ENCODE measurements around the gene POC1A. TPM values are rescaled to one million over a fixed set of nuclear protein-coding genes. Genes with fewer than 3 reads are reported as not detected.

Gene POC1A
- polyA plus RNA-seq = 0.96 and 1.3 TPM in 2 replicates
- polyA minus RNA-seq = 0.73 and 1.0 TPM in 2 replicates

- H3K36me3 ChIP-seq (ENCODE audit: insufficient read depth, low read length) = no peaks in the 10 kb centered on the region
- no peaks in the 10 kb centered on the region for H3K27me3 ChIP-seq (ENCODE audit: insufficient read depth, low read depth, low read length)
- H3K9ac ChIP-seq (ENCODE audit: low read length) = peak within 1 kb of the TSS; percentile 72
- peak within 1 kb of the TSS; percentile 21 for H3K4me2 ChIP-seq (ENCODE audit: low read length)
- no peaks in the 10 kb centered on the region for H3K9me2 ChIP-seq (ENCODE audit: insufficient read depth, low read length)
- peak within 1 kb of the TSS; percentile 67 for H3K27ac ChIP-seq (ENCODE audit: low read length)
- no peaks in the 10 kb centered on the region for H3K9me3 ChIP-seq (ENCODE audit: low read length)
- H4K20me1 ChIP-seq (ENCODE audit: insufficient read depth) = no peaks in the 10 kb centered on the region
- H3K79me2 ChIP-seq (replicated peaks; ENCODE audit: insufficient read depth, low read length) = no peaks in the 10 kb centered on the region
- peak within 1 kb of the TSS; percentile 73 for H2AFZ ChIP-seq (ENCODE audit: low read depth, low read length)
- peak within 1 kb of the TSS; percentile 87 for H3K4me3 ChIP-seq (ENCODE audit: low read length)
- no peaks in the 10 kb centered on the region for H3F3A ChIP-seq (ENCODE audit: insufficient read depth, low read length, poor library complexity, severe bottlenecking)
- TF ChIP-seq TAF1 (IDR thresholded peaks at IDR 0.05; ENCODE audit: low read depth) = peak; percentile 40
- TF ChIP-seq, protein P1, sequence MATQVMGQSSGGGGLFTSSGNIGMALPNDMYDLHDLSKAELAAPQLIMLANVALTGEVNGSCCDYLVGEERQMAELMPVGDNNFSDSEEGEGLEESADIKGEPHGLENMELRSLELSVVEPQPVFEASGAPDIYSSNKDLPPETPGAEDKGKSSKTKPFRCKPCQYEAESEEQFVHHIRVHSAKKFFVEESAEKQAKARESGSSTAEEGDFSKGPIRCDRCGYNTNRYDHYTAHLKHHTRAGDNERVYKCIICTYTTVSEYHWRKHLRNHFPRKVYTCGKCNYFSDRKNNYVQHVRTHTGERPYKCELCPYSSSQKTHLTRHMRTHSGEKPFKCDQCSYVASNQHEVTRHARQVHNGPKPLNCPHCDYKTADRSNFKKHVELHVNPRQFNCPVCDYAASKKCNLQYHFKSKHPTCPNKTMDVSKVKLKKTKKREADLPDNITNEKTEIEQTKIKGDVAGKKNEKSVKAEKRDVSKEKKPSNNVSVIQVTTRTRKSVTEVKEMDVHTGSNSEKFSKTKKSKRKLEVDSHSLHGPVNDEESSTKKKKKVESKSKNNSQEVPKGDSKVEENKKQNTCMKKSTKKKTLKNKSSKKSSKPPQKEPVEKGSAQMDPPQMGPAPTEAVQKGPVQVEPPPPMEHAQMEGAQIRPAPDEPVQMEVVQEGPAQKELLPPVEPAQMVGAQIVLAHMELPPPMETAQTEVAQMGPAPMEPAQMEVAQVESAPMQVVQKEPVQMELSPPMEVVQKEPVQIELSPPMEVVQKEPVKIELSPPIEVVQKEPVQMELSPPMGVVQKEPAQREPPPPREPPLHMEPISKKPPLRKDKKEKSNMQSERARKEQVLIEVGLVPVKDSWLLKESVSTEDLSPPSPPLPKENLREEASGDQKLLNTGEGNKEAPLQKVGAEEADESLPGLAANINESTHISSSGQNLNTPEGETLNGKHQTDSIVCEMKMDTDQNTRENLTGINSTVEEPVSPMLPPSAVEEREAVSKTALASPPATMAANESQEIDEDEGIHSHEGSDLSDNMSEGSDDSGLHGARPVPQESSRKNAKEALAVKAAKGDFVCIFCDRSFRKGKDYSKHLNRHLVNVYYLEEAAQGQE (IDR thresholded peaks at IDR 0.05; ENCODE audit: borderline replicate concordance) = peak; percentile 48
- peak; percentile 41 for TF ChIP-seq CTCF (IDR thresholded peaks at IDR 0.05; ENCODE audit: poor library complexity, severe bottlenecking)
- peak; percentile 22 for TF ChIP-seq POLR2AphosphoS5 (IDR thresholded peaks at IDR 0.05)
- peak; percentile 99 for TF ChIP-seq MXI1 (conservative IDR thresholded peaks at IDR 0.05; ENCODE audit: poor library complexity, severe bottlenecking)
- TF ChIP-seq EZH2 (IDR thresholded peaks at IDR 0.05; ENCODE audit: borderline replicate concordance, insufficient read depth, low read length, poor library complexity, severe bottlenecking) = no peak
- no peak for TF ChIP-seq RAD21 (conservative IDR thresholded peaks at IDR 0.05)
- TF ChIP-seq SMC3 (conservative IDR thresholded peaks at IDR 0.05; ENCODE audit: poor library complexity) = peak; percentile 39
Measured at GRCh38 chr3:52154135-52155094, at the start of gene POC1A. TSS of gene POC1A (minus strand) at chr3:52154423. CDS start at chr3:52154372, 51 bp downstream.

- Histone ChIP-seq H3K4me2 (ENCODE audit: low read length) (no peak overlapping the region), H2AFZ (ENCODE audit: low read depth, low read length) (no peak overlapping the region), H3K36me3 (ENCODE audit: insufficient read depth, low read length) (no peaks in the 10 kb centered on the region), H3K79me2 (replicated peaks; ENCODE audit: insufficient read depth, low read length) (peaks cover 8% of the 10 kb centered on the region), H3K9me3 (ENCODE audit: low read length) (no peaks in the 10 kb centered on the region), H3F3A (ENCODE audit: insufficient read depth, low read length, poor library complexity, severe bottlenecking) (no peaks in the 10 kb centered on the region), H3K4me3 (ENCODE audit: low read length) (no peak overlapping the region), H3K9ac (ENCODE audit: low read length) (no peak overlapping the region), H4K20me1 (ENCODE audit: insufficient read depth) (no peaks in the 10 kb centered on the region), H3K9me2 (ENCODE audit: insufficient read depth, low read length) (no peaks in the 10 kb centered on the region), H3K27ac (ENCODE audit: low read length) (no peak overlapping the region), H3K27me3 (ENCODE audit: insufficient read depth, low read depth, low read length) (no peaks in the 10 kb centered on the region)
- TF ChIP-seq POLR2AphosphoS5 (IDR thresholded peaks at IDR 0.05) (no peak), EP300 (conservative IDR thresholded peaks at IDR 0.05; ENCODE audit: poor library complexity, severe bottlenecking) (no peak), TAF1 (IDR thresholded peaks at IDR 0.05; ENCODE audit: low read depth) (no peak), EZH2 (IDR thresholded peaks at IDR 0.05; ENCODE audit: borderline replicate concordance, insufficient read depth, low read length, poor library complexity, severe bottlenecking) (no peak), CTCF (IDR thresholded peaks at IDR 0.05; ENCODE audit: poor library complexity, severe bottlenecking) (no peak), SMC3 (conservative IDR thresholded peaks at IDR 0.05; ENCODE audit: poor library complexity) (no peak)
- TF ChIP-seq, protein P1 (IDR thresholded peaks at IDR 0.05; ENCODE audit: borderline replicate concordance) = no peak
Measured at GRCh38 chr3:52203701-52204100, 49.5 kb upstream of the POC1A start.

Measured in neural cell (in vitro differentiated cells).